Brain microvascular endothelial cell (primary cell): Measurements from ENCODE around the gene TNC.

Experiments used
- DNase-seq: peaks from one replicate; pipeline ENCODE4 v3.0.0-alpha.2; 2020
- H3K27ac ChIP-seq: fragments of 250-450 bp; sonication (Bioruptor Pico); 2 replicates; pipeline ENCODE4 v1.5.1; 2020; ENCODE audit warnings: mild to moderate bottlenecking, moderate library complexity
- H3K27me3 ChIP-seq: fragments of 250-450 bp; sonication (Bioruptor Pico); replicated peaks from 2 replicates; pipeline ENCODE4 v1.5.1; 2020; ENCODE audit warnings: mild to moderate bottlenecking
- H3K36me3 ChIP-seq: fragments of 250-450 bp; sonication (Bioruptor Pico); replicated peaks from 2 replicates; pipeline ENCODE4 v1.5.1; 2020; ENCODE audit warnings: mild to moderate bottlenecking
- H3K4me3 ChIP-seq: 2 replicates; pipeline ENCODE4 v1.5.1; 2011; ENCODE audit warnings: low read depth, mild to moderate bottlenecking, control low read depth, low read length, moderate library complexity
- CTCF ChIP-seq: IDR thresholded peaks from 2 replicates; pipeline ENCODE4 v1.5.1; 2011; ENCODE audit warnings: low read depth, mild to moderate bottlenecking, moderate library complexity, low read length, control low read depth, inconsistent platforms; ENCODE audit errors: missing control alignments
- in situ Hi-C: cut with HindIII; loops from 2 replicates; pipeline ENCODE4 v1.10.0; 2017; ENCODE audit warnings: low sequenced_read_pairs, low pct_ligation_motif_present

TNC gene

GRCh38 chr9:115024925-115025535, 92.9 kb downstream of the TNC start:
- no peaks in the 10 kb centered on the region for H3K36me3 ChIP-seq
- no peak for TF ChIP-seq CTCF
- H3K27ac ChIP-seq, result no peak overlapping the region
- no peaks in the 10 kb centered on the region for H3K27me3 ChIP-seq
- H3K4me3 ChIP-seq, result no peak overlapping the region
- DNase-seq, result no peak
- in situ Hi-C loops, result loop anchor here (25.0 kb wide), 1 partner anchor 338 kb away; the partner anchor contains the start of gene TEX48

GRCh38 chr9:115022760-115023434, 95.1 kb downstream of the TNC start:
- in situ Hi-C loops, result loop anchor here (25.0 kb wide), 1 partner anchor 336 kb away; the partner anchor contains the start of gene TEX48
- no peaks in the 10 kb centered on the region for H3K27me3 ChIP-seq
- H3K27ac ChIP-seq, result no peak overlapping the region
- no peak for TF ChIP-seq CTCF
- DNase-seq, result peak; percentile 95
- no peaks in the 10 kb centered on the region for H3K36me3 ChIP-seq
- no peak overlapping the region for H3K4me3 ChIP-seq

GRCh38 chr9:115018547-115019435, 99.2 kb downstream of the TNC start:
- in situ Hi-C loops, result loop anchor here (25.0 kb wide), 1 partner anchor 331 kb away; the partner anchor contains the start of gene TEX48
- peak overlapping the region; percentile 59 for H3K27ac ChIP-seq
- H3K36me3 ChIP-seq, result no peaks in the 10 kb centered on the region
- TF ChIP-seq CTCF, result no peak
- H3K27me3 ChIP-seq, result no peaks in the 10 kb centered on the region
- no peak overlapping the region for H3K4me3 ChIP-seq
- DNase-seq, result peak; percentile 96

- no peaks in the 10 kb centered on the region for H3K27me3 ChIP-seq
- H3K4me3 ChIP-seq, result no peak overlapping the region
- H3K36me3 ChIP-seq, result no peaks in the 10 kb centered on the region
- DNase-seq, result no peak
- no peak for TF ChIP-seq CTCF
- in situ Hi-C loops, result loop anchor here (25.0 kb wide), 1 partner anchor 329 kb away; the partner anchor contains the start of gene TEX48
- H3K27ac ChIP-seq, result no peak overlapping the region
These were observed 101.6 kb downstream of the TNC start for GRCh38 chr9:115016344-115016743.

- H3K27me3 ChIP-seq, result no peaks in the 10 kb centered on the region
- no peaks in the 10 kb centered on the region for H3K36me3 ChIP-seq
- in situ Hi-C loops, result loop anchor here (25.0 kb wide), 1 partner anchor 328 kb away; the partner anchor contains the start of gene TEX48
- H3K27ac ChIP-seq, result no peak overlapping the region
- TF ChIP-seq CTCF, result peak; percentile 87
- no peak overlapping the region for H3K4me3 ChIP-seq
- DNase-seq, result peak; percentile 40
These were observed 102.8 kb downstream of the TNC start for GRCh38 chr9:115015018-115015635.
